H1 (cell line): Measurements from ENCODE around the gene BRICD5. TPM values are rescaled to one million over a fixed set of nuclear protein-coding genes. Genes with fewer than 3 reads are reported as not detected.

ENCODE experiments used
- CTCF ChIA-PET: fragments of 300-600 bp; sonication (Branson Sonifier 250); formaldehyde crosslinking; loops from one replicate; lab custom pipeline; 2021; ENCODE audit not compliant: partially characterized antibody; lab: Charles Lee
- POLR2A ChIA-PET: fragments of 300-600 bp; sonication (Branson Sonifier 250); formaldehyde crosslinking; loops from one replicate; lab custom pipeline; 2021; ENCODE audit warnings: inconsistent platforms; ENCODE audit not compliant: partially characterized antibody; lab: Charles Lee
- DNase-seq, 2 experiments: peaks; one replicate each; pipeline versions ENCODE4 v3.0.0 to v3.0.0-alpha.2; 2010 to 2022; ENCODE audit warnings: low spot score in 2 of 2, low read depth in 1 of 2, mixed read lengths in 1 of 2
- FAIRE-seq: peaks from 2 replicates; lab custom pipeline; 2011; peaks lifted over from hg19 to GRCh38; lab: Jason Lieb, UNC
- H2AFZ ChIP-seq: 2 replicates; pipeline ENCODE4 v1.8.1; 2012; ENCODE audit warnings: low read length, inconsistent platforms
- H2AK5ac ChIP-seq: 2 replicates; pipeline ENCODE4 v1.6.1; 2013; ENCODE audit warnings: low read depth, low read length
- H2BK120ac ChIP-seq: replicated peaks from 2 replicates; pipeline ENCODE3; 2013; ENCODE audit warnings: low read depth, low read length, inconsistent platforms
- H2BK12ac ChIP-seq: 2 replicates; pipeline ENCODE4 v1.6.1; 2013; ENCODE audit warnings: low read depth, low read length
- H2BK15ac ChIP-seq: 2 replicates; pipeline ENCODE4 v1.6.1; 2013; ENCODE audit warnings: low read length
- H2BK20ac ChIP-seq: 2 replicates; pipeline ENCODE4 v1.6.1; 2013; ENCODE audit warnings: low read length
- H2BK5ac ChIP-seq: 2 replicates; pipeline ENCODE4 v1.6.1; 2013; ENCODE audit warnings: low read depth, low read length
- H3K14ac ChIP-seq: 2 replicates; pipeline ENCODE4 v1.6.1; 2013; ENCODE audit warnings: inconsistent platforms; ENCODE audit not compliant: insufficient read length
- H3K18ac ChIP-seq: 2 replicates; pipeline ENCODE4 v1.6.1; 2013; ENCODE audit warnings: low read length; ENCODE audit errors: extremely low read depth
- H3K23ac ChIP-seq: 2 replicates; pipeline ENCODE4 v1.6.1; 2013; ENCODE audit warnings: inconsistent platforms; ENCODE audit not compliant: insufficient read length
- H3K23me2 ChIP-seq: 2 replicates; pipeline ENCODE4 v1.6.1; 2013; ENCODE audit warnings: low read depth, low read length
- H3K27ac ChIP-seq: 2 replicates; pipeline ENCODE4 v1.6.1; 2011; ENCODE audit warnings: low read depth, low read length, inconsistent platforms
- H3K27me3 ChIP-seq, 4 experiments: replicated peaks in 1 of 4; 1 replicate in 1 of 4; 2 replicates in 3 of 4; pipeline versions ENCODE4 v1.6.1 to v1.8.1; 2011 to 2013; ENCODE audit warnings: low read length in 3 of 4, mild to moderate bottlenecking in 3 of 4, inconsistent platforms in 2 of 4, mixed read lengths in 2 of 4, moderate library complexity in 1 of 4; ENCODE audit not compliant: control insufficient read depth in 3 of 4, insufficient read depth in 3 of 4; ENCODE audit errors: extremely low read depth in 1 of 4
- H3K36me3 ChIP-seq, 4 experiments: 2 replicates each; pipeline versions ENCODE4 v1.6.1 to v1.8.1; 2011 to 2013; ENCODE audit warnings: mild to moderate bottlenecking in 4 of 4, low read length in 3 of 4, moderate library complexity in 2 of 4, control low read depth in 1 of 4, inconsistent platforms in 1 of 4; ENCODE audit not compliant: insufficient read depth in 4 of 4, control insufficient read depth in 2 of 4
- H3K4ac ChIP-seq: replicated peaks from 2 replicates; pipeline ENCODE3; 2013; ENCODE audit warnings: low read length, low read depth, mixed read lengths, inconsistent platforms; ENCODE audit not compliant: insufficient read length
- H3K4me1 ChIP-seq, 4 experiments: replicated peaks in 1 of 4; 1 replicate in 1 of 4; 2 replicates in 3 of 4; pipeline versions ENCODE4 v1.6.1 to v1.8.1; 2011 to 2013; ENCODE audit warnings: low read length in 3 of 4, inconsistent platforms in 2 of 4, mixed read lengths in 1 of 4; ENCODE audit not compliant: insufficient read depth in 4 of 4, control insufficient read depth in 3 of 4
- H3K4me2 ChIP-seq, 2 experiments: 2 replicates each; pipeline versions ENCODE4 v1.6.1 to v1.8.1; 2011 to 2013; ENCODE audit warnings: low read depth in 2 of 2, low read length in 2 of 2, control low read depth in 1 of 2, inconsistent platforms in 1 of 2, mild to moderate bottlenecking in 1 of 2; ENCODE audit not compliant: insufficient read depth in 1 of 2
- H3K4me3 ChIP-seq, 4 experiments: fragments of 200-600, 300-600 bp in 1 of 4; sonication (generic), shearing (Covaris generic), sonication (Bioruptor Twin) in 1 of 4; 2 replicates each; pipeline versions ENCODE4 v1.5.1 to v1.8.1; 2011 to 2016; ENCODE audit warnings: low read length in 4 of 4, low read depth in 3 of 4, control low read depth in 2 of 4, inconsistent platforms in 2 of 4, mild to moderate bottlenecking in 2 of 4, mixed read lengths in 1 of 4, moderate library complexity in 1 of 4; ENCODE audit not compliant: insufficient read depth in 2 of 4; ENCODE audit errors: extremely low read depth in 1 of 4
- H3K56ac ChIP-seq: replicated peaks from 2 replicates; pipeline ENCODE3; 2013; ENCODE audit warnings: low read depth, mild to moderate bottlenecking, mixed read lengths, low read length, inconsistent platforms; ENCODE audit not compliant: insufficient read length
- H3K79me1 ChIP-seq: 2 replicates; pipeline ENCODE4 v1.6.1; 2013; ENCODE audit warnings: low read depth, low read length, control low read depth
- H3K79me2 ChIP-seq, 2 experiments: 2 replicates each; pipeline versions ENCODE4 v1.6.1 to v1.8.1; 2012 to 2013; ENCODE audit warnings: low read length in 2 of 2, mild to moderate bottlenecking in 2 of 2, inconsistent platforms in 1 of 2; ENCODE audit not compliant: insufficient read depth in 2 of 2, control insufficient read depth in 1 of 2
- H3K9ac ChIP-seq, 4 experiments: replicated peaks in 1 of 4; 1 replicate in 1 of 4; 2 replicates in 3 of 4; pipeline versions ENCODE4 v1.6.1 to v1.8.1; 2011 to 2013; ENCODE audit warnings: low read depth in 3 of 4, low read length in 3 of 4, control low read depth in 2 of 4, mild to moderate bottlenecking in 2 of 4, moderate library complexity in 2 of 4, inconsistent platforms in 1 of 4; ENCODE audit errors: extremely low read depth in 1 of 4
- H3K9me3 ChIP-seq, 2 experiments: 2 replicates each; pipeline versions ENCODE4 v1.6.1 to v1.8.1; 2012 to 2013; ENCODE audit warnings: mild to moderate bottlenecking in 2 of 2, moderate library complexity in 2 of 2, control low read depth in 1 of 2, inconsistent platforms in 1 of 2, low read depth in 1 of 2, low read length in 1 of 2, mixed read lengths in 1 of 2; ENCODE audit not compliant: insufficient read depth in 2 of 2
- H4K20me1 ChIP-seq, 2 experiments: replicated peaks in 1 of 2; 2 replicates each; pipeline versions ENCODE3 to v1.8.1; 2011 to 2013; ENCODE audit warnings: inconsistent platforms in 2 of 2, low read length in 2 of 2, mild to moderate bottlenecking in 1 of 2; ENCODE audit not compliant: insufficient read depth in 2 of 2, control insufficient read depth in 1 of 2
- H4K5ac ChIP-seq: 2 replicates; pipeline ENCODE4 v1.6.1; 2013; ENCODE audit warnings: low read length, low read depth, mixed read lengths, inconsistent platforms; ENCODE audit not compliant: insufficient read length
- H4K8ac ChIP-seq: 2 replicates; pipeline ENCODE4 v1.8.0; 2013; ENCODE audit warnings: mild to moderate bottlenecking, moderate library complexity, low read length, inconsistent platforms; ENCODE audit not compliant: insufficient read depth; ENCODE audit errors: extremely low read depth
- H4K91ac ChIP-seq: replicated peaks from 2 replicates; pipeline ENCODE3; 2013; ENCODE audit warnings: low read length, mixed read lengths, inconsistent platforms; ENCODE audit not compliant: insufficient read length
- EZH2 ChIP-seq: fragments of 200-600 bp; sonication (generic); IDR thresholded peaks from 2 replicates; pipeline ENCODE4 v1.7.1; 2012; ENCODE audit warnings: low read depth, mild to moderate bottlenecking, moderate library complexity, low read length, inconsistent platforms; ENCODE audit not compliant: severe bottlenecking
- GABPA ChIP-seq: IDR thresholded peaks from 2 replicates; pipeline ENCODE4 v1.6.1; 2011; ENCODE audit warnings: mild to moderate bottlenecking, low read length, moderate library complexity, borderline replicate concordance; ENCODE audit not compliant: insufficient read depth
- PHF8 ChIP-seq: fragments of 200-600 bp; sonication (generic); conservative IDR thresholded peaks from 2 replicates; pipeline ENCODE4 v1.7.1; 2012; ENCODE audit warnings: low read depth, mild to moderate bottlenecking, inconsistent platforms, low read length, moderate library complexity
- POLR2AphosphoS5 ChIP-seq: IDR thresholded peaks from 2 replicates; pipeline ENCODE4 v1.6.1; 2011; ENCODE audit warnings: low read depth, low read length
- RAD21 ChIP-seq, 2 experiments: IDR thresholded peaks in 1 of 2; conservative IDR thresholded peaks in 1 of 2; 2 replicates each; pipeline ENCODE4 v1.6.1; 2011; ENCODE audit warnings: low read depth in 2 of 2, low read length in 2 of 2, improper control_type of control experiment in 1 of 2, inconsistent platforms in 1 of 2, mild to moderate bottlenecking in 1 of 2, moderate library complexity in 1 of 2
- SP2 ChIP-seq: IDR thresholded peaks from 2 replicates; pipeline ENCODE4 v1.6.1; 2012; ENCODE audit warnings: mild to moderate bottlenecking, low read length, inconsistent platforms
- SRF ChIP-seq: IDR thresholded peaks from 2 replicates; pipeline ENCODE4 v1.6.1; 2011; ENCODE audit warnings: mild to moderate bottlenecking, low read depth, low read length, moderate library complexity
- SUZ12 ChIP-seq: fragments of 200-600 bp; sonication (generic); IDR thresholded peaks from 2 replicates; pipeline ENCODE4 v1.6.1; 2012; ENCODE audit warnings: mild to moderate bottlenecking, inconsistent platforms, low read length, moderate library complexity, mixed read lengths
- WGBS, 2 experiments: shearing (Covaris generic) in 1 of 2; methylation state at CpG; one replicate each; pipeline versions ENCODE4 v1.1.6 to v1.1.7; 2013 to 2015; ENCODE audit warnings: low lambda C conversion rate in 2 of 2, mixed read lengths in 2 of 2, inconsistent platforms in 1 of 2, low coverage in 1 of 2, missing lambda C conversion rate in 1 of 2; ENCODE audit not compliant: insufficient replicate concordance in 2 of 2, insufficient coverage in 1 of 2, insufficient read length in 1 of 2; ENCODE audit errors: extremely low coverage in 1 of 2, missing lambda C conversion rate in 1 of 2; 5-methylcytosine and 5-hydroxymethylcytosine counted together
- polyA plus RNA-seq, 7 experiments: library from polyadenylated mRNA; depleted of rRNA in 3 of 7; stranded (reverse) in 5 of 7; unstranded in 2 of 7; fragments of >200 nt in 5 of 7; fragments of 200-250 nt in 2 of 7; gene quantifications; 1 replicate in 5 of 7; 2 replicates in 1 of 7; 4 replicates in 1 of 7; pipeline versions ENCODE4 v1.2.1 to v1.2.3, GENCODE V29; 2011 to 2013; ENCODE audit warnings: missing spikeins in 2 of 7, mixed read lengths in 2 of 7
- total RNA-seq: library from RNA; stranded (reverse); fragmentation: NEBNext Ultra II Directional; extraction: Animal tissue kit (Norgen Biotek cat#: 25700); gene quantifications from 2 replicates; pipeline ENCODE4 v1.2.1, GENCODE V29; 2021
- TF ChIP-seq, protein P1 (sequence below): IDR thresholded peaks from 2 replicates; pipeline ENCODE4 v1.6.1; 2012; ENCODE audit warnings: inconsistent platforms
- TF ChIP-seq, protein P2 (sequence below): IDR thresholded peaks from 2 replicates; pipeline ENCODE4 v1.6.1; 2012; ENCODE audit warnings: inconsistent platforms

Gene BRICD5
- total and polyA plus RNA-seq, 2 of the 8 experiments (the other 6 are each of a cell fraction or from before 2014, with no cell fraction given) = 8.5 to 14.2 TPM

DNA sequence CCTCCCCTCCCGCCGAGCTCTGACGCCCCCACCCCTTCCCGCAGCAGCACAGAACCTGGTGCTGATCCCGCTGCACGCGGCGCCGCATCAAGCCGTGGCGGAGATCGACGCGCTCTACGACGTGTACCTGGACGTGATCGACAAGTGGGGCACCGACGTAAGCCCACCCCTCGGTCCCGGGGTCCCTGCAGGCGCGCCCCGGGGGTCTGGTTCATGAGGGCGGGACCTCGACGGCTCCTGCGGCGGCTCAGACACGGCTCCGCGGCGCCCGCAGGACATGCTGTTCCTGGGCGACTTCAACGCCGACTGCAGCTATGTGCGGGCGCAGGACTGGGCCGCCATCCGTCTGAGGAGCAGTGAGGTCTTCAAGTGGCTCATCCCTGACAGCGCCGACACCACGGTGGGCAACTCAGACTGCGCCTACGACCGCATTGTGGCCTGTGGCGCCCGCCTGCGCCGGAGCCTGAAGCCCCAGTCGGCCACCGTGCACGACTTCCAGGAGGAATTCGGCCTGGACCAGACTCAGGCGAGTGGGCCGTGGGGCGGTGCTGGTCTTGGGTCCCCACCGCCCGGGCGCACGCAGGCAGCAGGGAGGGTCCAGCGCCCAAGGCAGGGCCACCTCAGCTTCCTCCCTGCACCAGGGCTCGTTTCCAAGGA is 27.0 kb upstream of the BRICD5 start:
- no peak for FAIRE-seq
- H2BK120ac ChIP-seq = no peak overlapping the region
- H3K4me3 ChIP-seq = peak overlapping the region in 3 of 4 experiments; percentile 14 to 63 (median 19); a peak in 2 of 8 replicates
- peaks cover 0 to 19% (median 10%) of the 10 kb centered on the region in 4 experiments; a peak in 5 of 7 replicates for H3K4me1 ChIP-seq
- H3K36me3 ChIP-seq = peaks cover 5 to 34% (median 8%) of the 10 kb centered on the region in 4 experiments; a peak in 5 of 8 replicates
- ChIA-PET POLR2A (interaction anchor here (0.5 to 8.6 kb wide), 20 partner anchors 10 to 278 kb away, joined by 3 to 181 read pairs (median 7); partner anchors contain the start of genes BRICD5, E4F1, ECI1 and RNPS1), CTCF (interaction anchor here (0.5 to 1.8 kb wide), 5 partner anchors 11 to 1998 kb away, joined by 3 to 11 read pairs (median 4); no protein-coding TSS in a partner anchor)
- no peak overlapping the region for H3K56ac ChIP-seq
- H3K18ac ChIP-seq = no peak overlapping the region
- WGBS, 2 experiments = 22% methylated on average over 55 of the region's 65 CpGs; no CpG with 5 or more reads in 1 of the 2 experiments
- peak in 1 of 2 experiments; percentile 68 for DNase-seq
- H2BK12ac ChIP-seq = no peak overlapping the region
- H3K27ac ChIP-seq = no peak overlapping the region
- H3K9me3 ChIP-seq = no peaks in the 10 kb centered on the region
- peak overlapping the region; percentile 78 to 82 for H3K4me2 ChIP-seq
- H3K9ac ChIP-seq = peak overlapping the region in 1 of 4 experiments; percentile 13; a peak in 1 of 7 replicates
- H3K79me2 ChIP-seq = no peaks in the 10 kb centered on the region
- H3K23me2 ChIP-seq = peaks cover 16% of the 10 kb centered on the region; the same call in 1 of the 2 replicates
- H4K20me1 ChIP-seq = peaks cover 0 to 14% of the 10 kb centered on the region in 2 experiments
- H3K14ac ChIP-seq = no peak overlapping the region
- H4K91ac ChIP-seq = no peak overlapping the region
- no peak overlapping the region for H3K23ac ChIP-seq
- no peaks in the 10 kb centered on the region for H3K79me1 ChIP-seq
- H2BK5ac ChIP-seq = no peak overlapping the region
- peak overlapping the region; percentile 78 for H3K4ac ChIP-seq
- H2BK20ac ChIP-seq = no peak overlapping the region
- no peak overlapping the region for H2AFZ ChIP-seq
- H2BK15ac ChIP-seq = no peak overlapping the region
- peak overlapping the region; percentile 86 for H4K8ac ChIP-seq
- no peak overlapping the region for H2AK5ac ChIP-seq
- no peak overlapping the region for H4K5ac ChIP-seq
- H3K27me3 ChIP-seq = peaks cover 4 to 20% (median 16%) of the 10 kb centered on the region in 4 experiments; a peak in 6 of 7 replicates
- TF ChIP-seq PHF8 = no peak
- TF ChIP-seq EZH2 = peak; percentile 53
- no peak for TF ChIP-seq SRF
- 0 out of 2 replicates have a peak, but pooled peaks have one; percentile 5 for TF ChIP-seq GABPA
- TF ChIP-seq, protein P1, sequence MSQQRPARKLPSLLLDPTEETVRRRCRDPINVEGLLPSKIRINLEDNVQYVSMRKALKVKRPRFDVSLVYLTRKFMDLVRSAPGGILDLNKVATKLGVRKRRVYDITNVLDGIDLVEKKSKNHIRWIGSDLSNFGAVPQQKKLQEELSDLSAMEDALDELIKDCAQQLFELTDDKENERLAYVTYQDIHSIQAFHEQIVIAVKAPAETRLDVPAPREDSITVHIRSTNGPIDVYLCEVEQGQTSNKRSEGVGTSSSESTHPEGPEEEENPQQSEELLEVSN = 0 out of 2 replicates have a peak, but pooled peaks have one; percentile 31
- TF ChIP-seq RAD21 (IDR thresholded peaks at IDR 0.05 in 1 of 2, conservative IDR thresholded peaks at IDR 0.05 in 1 of 2; ENCODE audit: low read depth in 2 of 2, low read length in 2 of 2) = no peak
- TF ChIP-seq POLR2AphosphoS5 = peak; percentile 48; the same call in 1 of the 2 replicates
- no peak for TF ChIP-seq SUZ12
- TF ChIP-seq, protein P2, sequence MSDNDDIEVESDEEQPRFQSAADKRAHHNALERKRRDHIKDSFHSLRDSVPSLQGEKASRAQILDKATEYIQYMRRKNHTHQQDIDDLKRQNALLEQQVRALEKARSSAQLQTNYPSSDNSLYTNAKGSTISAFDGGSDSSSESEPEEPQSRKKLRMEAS = peak; percentile 44
- no peak for TF ChIP-seq SP2
